Measurements from ENCODE around the gene MPZL1.

- no peak for TF ChIP-seq CTCF (IDR thresholded peaks at IDR 0.05; ENCODE audit: extremely low read depth in 1 of 2, insufficient read depth in 1 of 2, low read depth in 1 of 2, low read length in 2 of 2)
- TF ChIP-seq POLR2AphosphoS5 (IDR thresholded peaks at IDR 0.05; ENCODE audit: insufficient read depth, low read depth, low read length): no peak
- TF ChIP-seq MAX (IDR thresholded peaks at IDR 0.05; ENCODE audit: insufficient read depth, insufficient read length): no peak
- TF ChIP-seq FOS (IDR thresholded peaks at IDR 0.05; ENCODE audit: borderline replicate concordance, insufficient read depth, low read length): no peak
- TF ChIP-seq POLR2A (IDR thresholded peaks at IDR 0.05; ENCODE audit: low read depth, low read length): no peak
- no peak for TF ChIP-seq EZH2 (IDR thresholded peaks at IDR 0.05; ENCODE audit: borderline replicate concordance, low read depth, low read length, severe bottlenecking)
Observed at GRCh38 chr1:167798952-167799351, 77.2 kb downstream of the MPZL1 start.
